DMS114 treated with DMSO at 0.1 percent for 48 hours (cell line): Measurements from ENCODE around the gene COL5A1.

ENCODE experiments used
- DNase-seq: peaks from one replicate; lab custom pipeline; 2025; ENCODE audit not compliant: unreplicated experiment; lab: John Stamatoyannopoulos, UW

Gene COL5A1

DNA sequence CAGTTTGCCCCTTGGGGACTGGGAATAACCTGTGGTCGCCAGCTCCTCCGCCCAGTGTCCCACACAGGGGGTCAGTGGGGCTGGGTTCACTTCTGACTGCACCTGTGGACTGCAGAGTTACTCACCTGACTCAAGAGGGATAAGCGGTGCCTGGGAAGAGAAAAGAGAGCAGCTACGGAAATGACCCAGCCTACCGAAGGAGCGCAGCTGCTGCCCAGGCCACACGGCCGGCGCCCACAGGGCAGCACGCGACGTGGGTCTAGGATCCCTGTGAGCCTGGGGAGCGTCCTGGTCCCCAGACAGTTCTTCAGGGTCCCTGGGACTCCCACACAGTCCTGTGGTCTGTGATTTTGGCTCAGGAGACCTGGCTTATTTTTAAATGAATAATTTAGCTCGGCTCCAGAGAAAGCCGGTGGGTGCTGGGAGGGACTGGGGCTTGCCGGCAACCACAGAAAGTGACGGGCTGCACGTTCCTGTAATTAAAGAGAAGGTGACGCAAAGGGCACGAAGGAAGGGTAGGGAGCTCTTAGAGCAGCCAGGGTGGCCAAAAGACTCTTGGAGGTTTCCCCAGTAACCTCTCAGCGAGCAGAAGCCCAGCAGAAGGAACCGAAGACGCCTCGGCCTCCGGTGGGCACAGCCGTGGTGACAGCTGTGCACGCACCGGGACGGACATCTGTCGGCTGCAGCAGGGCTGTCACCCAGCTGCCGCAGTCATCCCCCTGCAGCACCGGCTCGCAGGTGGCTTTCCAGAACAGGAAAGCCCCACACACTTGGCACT is 141.5 kb downstream of the COL5A1 start:
- no peak for DNase-seq

DNA sequence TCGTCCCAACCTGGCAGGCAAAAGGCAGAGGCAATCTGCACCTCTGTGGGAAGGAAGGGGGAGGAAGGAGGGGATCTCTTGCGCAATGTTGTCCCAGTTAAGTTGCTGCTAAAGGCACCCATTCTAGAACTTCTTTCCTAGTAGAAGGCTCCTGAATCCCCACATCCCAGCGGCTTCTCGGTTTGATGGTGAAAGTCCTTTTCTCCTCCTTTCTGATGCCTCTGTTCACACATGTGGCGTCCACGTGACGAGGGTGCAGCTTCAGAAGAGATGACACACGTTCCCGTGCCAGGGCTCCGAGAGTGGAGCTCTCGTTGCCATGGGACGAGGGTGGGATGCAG is 142.1 kb downstream of the COL5A1 start:
- DNase-seq = no peak

DNA sequence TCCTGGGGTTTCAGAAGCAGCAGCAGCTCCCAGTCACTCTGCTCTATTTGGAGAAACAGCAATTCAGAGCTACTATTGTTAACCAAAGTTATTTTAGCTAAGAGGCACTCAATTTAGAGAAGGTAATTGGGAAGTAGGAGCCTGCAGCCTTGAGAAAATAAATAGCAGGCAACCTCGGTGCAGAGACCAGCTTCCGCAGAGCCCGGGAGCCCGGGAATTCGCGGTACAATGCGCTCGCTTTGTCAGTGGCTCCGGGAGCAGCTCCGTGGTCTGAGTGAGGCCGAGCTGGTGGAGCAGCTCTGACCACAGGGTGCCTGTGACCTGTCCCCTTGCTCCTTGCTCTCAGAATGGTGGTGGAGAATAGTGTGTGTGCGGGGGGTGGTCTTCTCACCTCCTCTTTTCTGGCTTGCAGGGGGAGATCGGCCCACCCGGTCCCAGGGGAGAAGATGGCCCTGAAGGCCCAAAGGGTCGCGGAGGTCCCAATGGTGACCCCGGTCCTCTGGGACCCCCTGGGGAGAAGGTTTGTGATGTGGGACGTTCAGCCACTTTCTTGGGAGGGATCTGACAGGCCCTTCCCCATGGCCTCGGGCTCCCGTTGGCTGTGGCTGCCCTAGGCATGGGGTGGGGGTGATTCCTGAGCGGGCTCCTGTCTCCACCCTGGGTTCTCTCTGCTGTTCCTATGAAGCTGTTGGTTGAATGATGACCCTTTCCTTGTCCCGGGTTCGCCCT is 143.1 kb downstream of the COL5A1 start:
- no peak for DNase-seq

DNA sequence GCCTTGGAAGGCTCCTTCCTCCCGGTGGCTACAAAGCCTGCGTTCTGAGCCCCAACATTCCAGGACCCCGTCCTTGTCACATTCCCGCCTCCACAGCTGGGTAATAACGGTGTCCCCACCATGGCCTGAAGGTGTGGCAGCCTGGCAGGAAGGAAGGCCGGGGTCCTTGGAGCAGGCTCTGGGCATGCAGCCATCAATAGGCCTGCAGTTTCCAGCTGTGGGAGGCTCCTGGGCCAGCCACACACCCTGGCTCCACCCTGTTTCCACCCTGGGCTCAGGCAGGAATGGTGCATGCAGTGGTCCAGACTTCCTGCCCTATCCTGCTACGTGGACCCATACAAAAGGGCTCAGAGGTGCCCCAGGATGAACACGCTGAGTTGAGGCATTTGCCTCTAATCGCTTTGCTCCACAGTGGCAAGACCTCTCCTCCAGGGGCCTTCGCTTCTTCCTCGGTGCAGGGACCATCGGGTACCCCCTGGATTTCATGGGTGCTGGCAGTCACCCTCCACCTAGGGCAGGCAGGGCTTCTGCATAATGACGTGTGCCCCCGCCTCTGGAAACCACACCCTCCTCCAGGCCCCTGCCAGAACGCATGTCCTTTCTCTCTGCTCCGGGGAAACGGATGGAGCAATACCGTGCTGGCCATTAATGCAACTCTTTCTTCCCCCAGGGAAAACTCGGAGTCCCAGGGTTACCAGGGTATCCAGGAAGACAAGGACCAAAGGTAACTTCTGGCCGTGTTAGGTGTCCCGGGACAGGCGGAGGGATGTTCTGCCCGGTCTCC is 143.9 kb downstream of the COL5A1 start:
- DNase-seq = no peak

DNA sequence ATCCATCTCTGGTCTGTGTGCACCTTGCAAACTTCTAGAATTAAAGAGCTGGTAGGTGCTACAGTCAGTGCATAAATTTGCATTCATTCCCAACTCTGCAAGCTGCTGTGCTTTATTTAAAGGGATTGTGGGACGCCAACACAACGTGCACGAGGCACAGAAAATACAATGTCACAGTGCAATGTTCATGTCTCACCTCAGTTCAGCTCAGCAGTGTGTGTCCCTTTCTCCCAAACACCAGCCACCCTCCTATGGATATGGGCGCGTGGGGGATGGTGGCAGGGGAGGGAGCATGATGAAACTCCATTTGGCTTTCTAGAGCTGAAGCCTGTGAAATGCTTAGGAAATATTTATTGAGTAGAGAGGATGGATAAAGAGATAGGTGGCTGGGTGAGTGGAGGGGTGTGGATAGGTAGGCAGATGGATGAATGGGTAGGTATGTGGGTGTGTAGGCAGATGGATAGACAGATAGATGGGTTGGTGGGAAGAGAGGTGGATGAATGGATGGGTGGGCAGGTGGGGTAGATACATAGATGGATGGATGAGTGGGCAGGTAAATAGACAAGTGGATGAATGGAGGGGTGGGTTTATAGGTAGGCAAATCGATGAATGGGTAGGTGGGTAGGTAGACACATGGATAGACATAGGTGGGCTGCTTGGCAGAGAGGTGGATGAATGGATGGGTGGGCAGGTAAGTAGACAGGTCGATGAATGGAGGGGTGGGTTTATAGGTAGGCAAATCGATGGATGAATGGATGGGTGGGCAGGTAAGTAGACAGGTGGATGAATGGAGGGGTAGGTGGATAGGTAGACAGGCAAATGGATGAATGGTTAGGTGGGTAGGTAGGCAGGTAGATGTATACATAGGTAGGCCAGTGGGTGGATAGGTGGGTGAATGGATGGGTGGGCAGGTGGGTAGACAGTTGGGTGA is 146.3 kb downstream of the COL5A1 start:
- DNase-seq = no peak

DNA sequence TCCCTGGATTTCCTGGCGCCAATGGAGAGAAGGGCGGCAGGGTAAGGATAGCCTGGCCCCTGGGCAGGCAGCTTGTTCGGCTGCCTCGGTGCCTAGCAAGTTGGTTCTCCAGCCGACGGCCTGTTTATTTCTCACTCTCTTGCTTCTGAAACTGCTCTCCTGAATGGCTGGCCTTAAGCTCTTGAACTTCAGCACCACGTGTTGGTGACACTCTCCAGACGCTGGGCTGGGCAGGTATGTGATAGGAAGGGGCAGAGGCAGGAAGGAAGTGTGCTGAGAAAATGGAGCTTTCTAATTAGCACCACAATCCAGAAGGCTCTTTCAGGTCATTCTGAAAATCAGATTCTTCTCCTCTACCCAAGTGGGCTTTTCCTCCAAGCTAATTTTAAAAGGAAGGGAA is 147.6 kb downstream of the COL5A1 start:
- DNase-seq = no peak

DNA sequence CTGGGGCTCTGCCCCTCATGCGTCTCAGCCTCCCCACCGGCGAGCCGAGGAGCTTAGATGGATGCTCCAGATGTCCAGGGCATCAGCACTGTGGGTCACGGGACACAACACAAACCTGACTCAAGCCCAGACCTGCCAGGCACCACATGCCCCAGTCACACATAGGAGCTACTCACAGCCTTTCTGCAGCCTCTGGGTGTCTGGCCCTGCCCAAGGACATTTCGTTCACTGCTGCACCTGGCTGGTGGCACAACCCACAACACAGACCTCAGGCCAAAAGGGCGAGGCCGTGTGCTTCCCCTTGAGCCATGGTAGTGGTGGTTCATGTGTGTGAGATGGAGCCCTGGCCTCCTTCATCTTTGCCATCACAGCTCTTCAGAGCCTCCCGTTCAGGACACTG is 149.4 kb downstream of the COL5A1 start:
- DNase-seq = no peak

DNA sequence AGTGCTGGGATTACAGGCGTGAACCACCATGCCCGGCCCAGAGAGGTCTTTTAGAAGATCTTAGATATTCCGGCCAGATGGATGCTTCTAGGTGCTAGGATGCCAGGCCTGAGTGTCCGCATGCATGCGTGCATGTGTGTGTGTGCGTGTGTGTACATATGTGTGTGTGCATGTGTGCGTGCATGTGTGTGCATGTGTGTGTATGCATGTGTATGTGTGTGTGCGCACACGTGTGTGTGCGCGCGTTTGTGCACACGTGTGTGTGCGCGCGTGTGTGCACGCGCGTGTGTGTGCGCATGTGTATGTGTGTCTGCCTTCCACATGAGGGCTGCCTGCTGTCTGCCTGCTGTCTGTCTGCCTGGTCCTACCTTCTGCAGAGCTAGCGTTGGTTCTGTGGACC is 151.0 kb downstream of the COL5A1 start:
- no peak for DNase-seq

DNA sequence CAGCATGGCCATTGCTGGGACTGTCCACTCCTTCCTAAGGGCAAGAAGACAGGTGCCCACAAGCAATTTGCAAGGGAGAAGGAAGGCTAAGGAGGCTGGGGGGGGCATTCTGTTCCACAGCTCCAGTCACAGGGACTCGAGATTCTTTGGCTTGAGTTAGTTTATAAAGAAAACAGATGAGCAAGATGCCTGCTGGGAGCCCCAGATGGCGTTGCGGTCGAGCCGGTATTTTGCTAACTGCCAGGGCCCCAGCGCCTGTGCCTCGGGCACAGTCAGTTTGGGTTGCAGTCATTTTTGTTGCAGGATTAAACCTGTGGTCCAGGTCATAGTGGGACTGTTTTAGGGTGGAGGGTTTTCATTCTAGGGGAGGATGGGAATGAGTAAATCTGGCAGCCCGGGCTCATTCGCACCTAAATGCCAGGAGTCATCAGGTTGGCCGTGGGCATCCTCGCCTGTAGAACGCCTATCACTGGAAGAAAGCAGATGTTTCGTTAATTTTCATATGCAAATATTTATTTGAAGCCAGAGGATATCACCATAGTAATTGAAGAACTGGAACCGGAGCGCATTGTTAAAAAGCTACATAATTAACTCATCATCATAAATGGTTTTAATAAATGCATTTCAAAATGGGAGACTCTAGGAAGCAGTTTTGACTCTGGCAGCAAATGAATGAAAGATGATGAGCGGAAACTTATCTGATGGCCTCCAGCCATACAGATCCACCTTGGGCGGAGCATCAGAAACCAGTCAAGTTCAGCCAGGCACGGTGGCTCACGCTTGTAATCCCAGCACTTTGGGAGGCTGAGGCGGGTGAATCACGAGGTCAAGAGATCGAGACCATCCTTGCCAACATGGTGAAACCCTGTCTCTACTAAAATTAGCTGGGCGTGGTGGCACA is 151.9 kb downstream of the COL5A1 start:
- no peak for DNase-seq

DNA sequence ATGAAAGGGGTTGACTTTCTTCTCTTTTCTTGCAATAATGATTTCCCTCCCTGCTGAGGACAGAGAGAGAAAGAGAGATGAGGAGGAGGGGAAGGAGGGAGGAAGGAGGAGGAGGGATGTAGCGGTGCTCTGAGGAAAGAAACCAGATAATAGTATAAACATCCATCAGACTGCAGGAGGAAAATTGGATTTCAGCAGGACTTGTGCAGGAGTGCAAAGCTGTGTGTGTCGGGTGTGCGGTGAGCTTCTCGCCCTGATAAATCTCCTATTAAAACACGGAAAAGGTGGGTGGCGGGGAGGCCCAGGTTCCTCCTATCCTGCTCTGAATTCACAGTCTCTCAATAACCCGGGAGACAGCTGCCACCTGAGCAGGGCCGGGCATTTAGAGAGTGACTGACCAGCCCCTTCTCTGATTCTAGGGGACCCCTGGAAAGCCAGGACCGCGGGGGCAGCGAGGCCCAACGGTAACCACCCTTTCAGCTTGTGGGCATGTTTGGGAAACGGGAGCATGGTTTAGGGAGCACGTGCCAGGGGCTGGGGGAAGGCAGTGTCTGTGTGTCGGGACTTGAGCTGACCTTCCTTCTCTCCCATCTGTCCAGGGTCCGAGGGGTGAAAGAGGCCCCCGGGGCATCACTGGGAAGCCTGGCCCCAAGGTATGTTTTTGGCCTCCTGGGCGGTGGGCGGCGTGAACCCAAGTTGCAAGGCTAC is 153.2 kb downstream of the COL5A1 start:
- DNase-seq = no peak

DNA sequence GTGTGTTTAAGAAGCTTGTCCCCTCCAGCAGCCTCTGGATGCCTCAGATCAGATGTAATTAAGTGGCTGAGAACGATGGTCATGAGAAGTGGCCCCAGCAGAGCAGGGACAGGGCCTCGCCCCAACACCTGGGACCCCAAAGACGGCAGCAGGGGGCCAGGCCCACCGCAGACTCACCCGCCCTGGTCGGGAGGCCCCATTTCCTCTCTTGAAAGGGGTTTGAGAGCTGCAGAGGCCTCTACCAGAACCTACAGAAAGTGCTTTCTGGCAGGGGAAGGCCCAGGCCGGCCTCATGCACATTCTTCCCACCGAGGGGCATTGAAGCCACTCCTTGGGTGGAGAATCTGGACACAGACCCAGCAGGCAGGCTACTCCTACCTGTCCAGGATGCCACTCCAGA is 153.8 kb downstream of the COL5A1 start:
- DNase-seq = no peak

DNA sequence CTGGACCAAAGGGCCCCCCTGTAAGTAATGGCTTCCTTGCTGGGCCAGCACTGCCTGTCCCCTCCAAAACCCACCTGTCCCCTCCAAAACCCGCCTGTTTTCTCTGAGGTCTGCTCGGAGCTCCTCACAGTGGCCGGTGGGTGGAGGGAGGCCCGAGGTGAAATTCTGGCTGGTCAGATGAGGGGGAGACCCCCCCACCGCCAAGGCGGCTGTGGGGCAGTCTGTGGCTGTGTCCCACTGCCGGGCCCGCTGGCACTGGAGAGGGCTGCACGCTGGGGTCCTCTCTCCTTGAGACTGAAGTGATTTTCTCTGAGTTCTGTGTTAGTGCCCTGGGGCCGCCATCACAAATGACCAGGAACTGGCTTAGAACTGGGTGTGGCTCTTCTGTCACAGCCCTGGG is 155.3 kb downstream of the COL5A1 start:
- DNase-seq = no peak

DNA sequence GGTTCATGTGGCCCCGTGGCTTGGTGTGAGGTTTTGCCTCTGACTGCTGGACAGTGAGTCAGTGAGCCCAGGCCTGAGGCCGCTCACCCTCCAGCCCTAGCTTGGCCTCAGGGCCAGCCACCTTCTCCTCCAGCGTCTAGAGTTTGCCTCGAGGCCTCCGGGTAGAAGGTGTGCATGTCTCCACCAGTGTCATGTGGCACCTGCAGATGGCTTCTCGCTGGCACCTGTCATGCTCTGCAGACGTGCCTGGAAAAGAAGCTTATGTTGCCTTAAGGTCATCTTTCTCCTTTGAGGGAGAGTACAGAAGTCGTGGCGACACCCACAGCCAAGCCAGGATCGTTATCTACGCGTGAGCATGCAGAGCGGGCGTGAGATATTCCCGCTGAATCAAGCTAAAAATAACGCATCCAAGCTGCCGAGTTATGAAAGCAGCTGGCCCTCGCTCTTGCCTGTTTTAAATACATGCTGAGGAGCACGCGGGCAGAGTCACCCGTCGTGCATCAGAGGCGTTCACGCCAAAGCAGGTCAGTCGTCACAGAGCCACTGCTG is 159.3 kb downstream of the COL5A1 start:
- DNase-seq = no peak

DNA sequence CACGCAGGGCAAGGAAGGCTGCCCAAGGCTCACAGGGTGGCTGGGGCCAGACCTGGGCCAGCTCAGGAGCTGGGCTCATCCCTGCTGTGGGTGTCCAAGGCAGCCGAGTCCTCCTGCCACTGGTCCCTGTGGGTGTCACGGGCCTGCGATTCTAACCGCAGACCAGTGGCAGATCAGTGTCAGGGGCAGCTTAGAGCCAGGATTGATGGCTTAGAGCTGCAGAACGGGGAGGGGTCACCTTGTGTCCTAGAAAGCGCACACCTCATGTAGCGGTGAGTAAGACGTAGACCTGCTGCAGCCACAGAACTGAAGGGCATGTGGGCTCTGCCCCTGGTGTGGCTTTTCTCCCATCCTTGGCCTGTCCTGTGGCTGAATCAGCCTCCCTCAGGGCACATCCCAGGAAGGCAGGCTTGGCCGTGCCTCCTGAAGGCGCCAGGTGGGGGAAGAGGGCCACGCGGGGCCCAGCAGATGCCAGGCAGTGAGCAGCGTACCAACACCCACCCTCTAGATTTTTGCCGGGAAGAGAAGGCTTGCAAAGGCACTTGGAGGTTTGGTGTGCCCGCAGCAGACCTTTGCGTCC is 160.7 kb downstream of the COL5A1 start:
- DNase-seq = no peak

DNA sequence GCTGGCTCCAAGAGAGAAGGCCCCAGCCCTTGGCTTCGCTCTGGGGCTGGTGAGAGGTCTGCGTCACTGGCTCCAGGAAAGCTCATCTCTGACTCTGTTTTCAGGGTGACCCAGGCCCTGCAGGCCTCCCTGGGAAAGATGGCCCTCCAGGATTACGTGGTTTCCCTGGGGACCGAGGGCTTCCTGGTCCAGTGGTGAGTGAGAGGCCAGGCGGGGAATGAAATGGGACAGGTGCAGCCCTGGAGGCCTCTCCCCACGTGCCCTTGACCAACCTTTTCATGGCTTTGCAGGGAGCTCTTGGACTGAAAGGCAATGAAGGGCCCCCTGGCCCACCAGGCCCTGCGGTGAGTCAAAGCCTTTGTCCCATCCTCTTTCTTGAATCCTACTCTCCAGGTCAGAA is 163.3 kb downstream of the COL5A1 start:
- DNase-seq = no peak

DNA sequence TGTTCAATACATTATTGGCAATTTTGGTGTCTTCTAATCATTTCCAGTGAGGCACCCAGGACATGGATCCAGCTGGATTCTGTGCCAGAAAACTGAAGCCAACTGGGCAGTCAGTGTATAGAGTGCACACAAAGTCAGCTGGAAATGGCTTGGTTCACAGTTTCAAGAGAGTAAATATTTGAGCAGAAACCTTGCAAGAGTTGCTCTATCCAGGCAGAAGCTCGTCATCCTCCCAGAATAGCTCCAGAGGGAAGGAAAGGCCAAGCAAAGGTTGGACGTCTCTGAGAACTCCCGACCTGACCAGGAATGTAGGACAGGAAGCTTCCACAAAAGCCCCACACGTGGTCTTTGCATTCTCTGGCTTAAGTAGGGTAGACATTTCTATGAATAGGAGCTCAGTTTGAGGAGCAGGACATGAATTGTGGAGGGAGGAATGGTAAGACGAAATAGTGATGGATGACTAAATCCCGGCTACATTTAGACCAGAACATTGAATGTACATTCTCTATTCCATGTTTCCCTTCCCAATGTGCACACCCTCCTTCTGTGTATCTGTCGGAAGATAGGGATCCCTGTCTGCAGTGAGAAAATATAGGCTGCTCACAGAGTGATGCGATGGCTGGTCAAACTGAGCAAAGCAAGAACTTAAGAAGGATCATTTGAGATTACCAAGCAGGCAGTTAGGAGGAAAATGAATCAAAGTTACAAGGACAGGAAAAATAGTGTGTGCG is 166.3 kb downstream of the COL5A1 start:
- no peak for DNase-seq

DNA sequence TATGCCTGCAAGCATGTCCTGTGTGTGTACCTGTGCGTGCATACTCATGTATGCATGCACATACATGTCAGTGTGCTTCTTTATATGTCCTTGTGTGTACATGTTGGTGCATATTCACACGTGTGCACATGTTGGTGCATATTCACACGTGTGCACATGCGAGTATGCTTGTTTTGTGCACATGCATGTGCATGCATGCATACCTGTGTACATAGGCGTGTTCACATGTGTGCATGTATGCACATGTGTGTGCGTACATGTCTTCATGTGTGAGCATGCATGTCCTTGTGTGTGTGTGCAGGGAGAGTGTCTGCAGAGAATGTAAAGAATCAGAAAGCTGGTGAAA is 166.8 kb downstream of the COL5A1 start:
- no peak for DNase-seq

DNA sequence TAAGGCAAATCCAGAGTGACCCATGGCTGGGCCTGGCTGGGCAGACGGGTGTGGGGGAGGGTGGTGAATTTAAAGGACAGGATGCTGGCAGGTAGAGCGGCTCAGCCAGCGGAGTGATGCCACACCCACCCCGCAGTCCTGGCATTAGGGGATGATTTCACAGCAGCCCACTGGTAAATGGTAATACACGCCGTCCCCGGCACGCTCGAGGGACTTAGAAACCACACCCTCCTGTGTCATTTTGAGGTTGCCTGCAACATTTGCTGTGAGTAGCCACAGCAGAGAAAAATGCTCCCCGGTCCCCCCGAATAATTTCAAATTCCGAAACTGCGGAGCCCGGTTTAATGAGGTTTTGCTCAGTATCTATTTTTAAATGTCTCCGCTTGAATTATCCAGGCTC is 167.7 kb downstream of the COL5A1 start:
- DNase-seq = no peak
